Measurements from ENCODE around the gene RASL10A. TPM values are rescaled to one million over a fixed set of nuclear protein-coding genes. Genes with fewer than 3 reads are reported as not detected.

Gene RASL10A
- total RNA-seq, 4 donors from 2014 or later: 0.13 to 1.2 TPM; not detected in 2

DNA sequence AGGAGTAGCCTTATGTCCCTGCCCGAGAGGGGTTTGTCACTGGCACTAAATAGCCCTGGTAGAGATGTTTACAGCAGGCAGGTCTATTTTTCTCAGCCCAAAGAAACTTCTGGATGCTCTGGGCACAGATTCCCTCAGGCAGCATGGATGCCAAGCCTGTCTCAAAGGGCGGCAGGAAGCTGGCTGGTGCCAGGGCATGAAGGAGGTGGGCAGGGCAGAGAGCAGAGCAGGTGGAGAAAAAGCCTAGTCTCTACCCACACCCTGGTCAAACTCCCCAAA, 13.2 kb downstream of the RASL10A start:
- H3K4me1 ChIP-seq: peaks cover under 1 to 10% of the 10 kb centered on the region in 2 donors
- intact Hi-C loops (cut with DNase I; ENCODE audit: low total_unique reads): no loop called here
- in situ Hi-C loops (cut with MboI; ENCODE audit: low sequenced_read_pairs in 4 of 4): loop anchor here in 1 of 4 donors (10.0 kb wide), 1 partner anchor 92 kb away; no protein-coding TSS in a partner anchor
- H3K4me3 ChIP-seq: no peak overlapping the region
- peaks cover 0 to 37% of the 10 kb centered on the region in 2 donors for H3K36me3 ChIP-seq
- no peaks in the 10 kb centered on the region for H3K9me3 ChIP-seq
- H3K27ac ChIP-seq: peak overlapping the region in 3 of 4 donors; percentile 20 to 35 (median 33)
- no peak for DNase-seq
- TF ChIP-seq POLR2A (IDR thresholded peaks at IDR 0.05): no peak
- TF ChIP-seq, protein P1, sequence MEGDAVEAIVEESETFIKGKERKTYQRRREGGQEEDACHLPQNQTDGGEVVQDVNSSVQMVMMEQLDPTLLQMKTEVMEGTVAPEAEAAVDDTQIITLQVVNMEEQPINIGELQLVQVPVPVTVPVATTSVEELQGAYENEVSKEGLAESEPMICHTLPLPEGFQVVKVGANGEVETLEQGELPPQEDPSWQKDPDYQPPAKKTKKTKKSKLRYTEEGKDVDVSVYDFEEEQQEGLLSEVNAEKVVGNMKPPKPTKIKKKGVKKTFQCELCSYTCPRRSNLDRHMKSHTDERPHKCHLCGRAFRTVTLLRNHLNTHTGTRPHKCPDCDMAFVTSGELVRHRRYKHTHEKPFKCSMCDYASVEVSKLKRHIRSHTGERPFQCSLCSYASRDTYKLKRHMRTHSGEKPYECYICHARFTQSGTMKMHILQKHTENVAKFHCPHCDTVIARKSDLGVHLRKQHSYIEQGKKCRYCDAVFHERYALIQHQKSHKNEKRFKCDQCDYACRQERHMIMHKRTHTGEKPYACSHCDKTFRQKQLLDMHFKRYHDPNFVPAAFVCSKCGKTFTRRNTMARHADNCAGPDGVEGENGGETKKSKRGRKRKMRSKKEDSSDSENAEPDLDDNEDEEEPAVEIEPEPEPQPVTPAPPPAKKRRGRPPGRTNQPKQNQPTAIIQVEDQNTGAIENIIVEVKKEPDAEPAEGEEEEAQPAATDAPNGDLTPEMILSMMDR (IDR thresholded peaks at IDR 0.05 in 4 of 5, conservative IDR thresholded peaks at IDR 0.05 in 1 of 5): no peak
- H3K27me3 ChIP-seq: no peaks in the 10 kb centered on the region
- no peak for ATAC-seq

DNA sequence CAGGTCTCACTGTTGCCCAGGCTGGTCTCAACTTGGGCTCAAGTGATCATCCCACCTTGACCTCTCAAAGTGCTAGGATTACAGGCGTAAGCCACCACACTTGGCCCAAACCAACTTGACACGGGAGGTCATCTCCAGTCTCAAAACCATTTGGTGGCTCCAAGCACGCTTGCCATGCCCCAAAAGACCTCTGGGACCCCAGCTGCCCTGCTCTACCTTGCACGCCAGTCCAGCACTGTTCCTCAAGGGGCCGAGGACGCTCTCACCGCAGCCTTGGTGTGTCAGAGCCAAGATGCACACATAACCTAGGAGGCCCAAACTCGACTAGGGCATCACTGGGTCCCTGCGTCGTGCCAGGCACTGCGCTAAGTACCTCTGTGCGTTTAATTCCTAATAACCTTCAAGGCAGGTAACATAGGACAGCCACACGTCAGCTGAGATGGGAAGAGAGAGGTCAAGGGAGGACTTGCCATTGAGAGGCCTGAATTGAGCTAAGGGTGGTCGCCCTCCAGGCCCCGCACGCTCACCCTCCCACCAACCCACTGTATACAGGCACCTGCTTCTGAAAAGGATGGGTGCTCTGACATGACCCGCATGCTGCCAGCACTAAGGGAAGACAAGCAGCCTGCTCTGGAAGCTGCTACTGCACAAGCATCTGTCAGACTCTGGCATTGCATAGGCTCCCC, 13.6 kb downstream of the RASL10A start:
- no peaks in the 10 kb centered on the region for H3K27me3 ChIP-seq
- H3K27ac ChIP-seq: peak overlapping the region in 2 of 4 donors; percentile 33 to 35
- intact Hi-C loops (cut with DNase I; ENCODE audit: low total_unique reads): no loop called here
- H3K4me1 ChIP-seq: peaks cover 0 to 7% of the 10 kb centered on the region in 2 donors
- DNase-seq (no peak), ATAC-seq (no peak)
- H3K4me3 ChIP-seq: no peak overlapping the region
- peaks cover under 1 to 42% of the 10 kb centered on the region in 2 donors for H3K36me3 ChIP-seq
- no peaks in the 10 kb centered on the region for H3K9me3 ChIP-seq
- TF ChIP-seq, protein P1 (IDR thresholded peaks at IDR 0.05 in 4 of 5, conservative IDR thresholded peaks at IDR 0.05 in 1 of 5): no peak
- no peak for TF ChIP-seq POLR2A (IDR thresholded peaks at IDR 0.05)
- in situ Hi-C loops (cut with MboI; ENCODE audit: low sequenced_read_pairs in 4 of 4): loop anchor here in 1 of 4 donors (10.0 kb wide), 1 partner anchor 93 kb away; no protein-coding TSS in a partner anchor

DNA sequence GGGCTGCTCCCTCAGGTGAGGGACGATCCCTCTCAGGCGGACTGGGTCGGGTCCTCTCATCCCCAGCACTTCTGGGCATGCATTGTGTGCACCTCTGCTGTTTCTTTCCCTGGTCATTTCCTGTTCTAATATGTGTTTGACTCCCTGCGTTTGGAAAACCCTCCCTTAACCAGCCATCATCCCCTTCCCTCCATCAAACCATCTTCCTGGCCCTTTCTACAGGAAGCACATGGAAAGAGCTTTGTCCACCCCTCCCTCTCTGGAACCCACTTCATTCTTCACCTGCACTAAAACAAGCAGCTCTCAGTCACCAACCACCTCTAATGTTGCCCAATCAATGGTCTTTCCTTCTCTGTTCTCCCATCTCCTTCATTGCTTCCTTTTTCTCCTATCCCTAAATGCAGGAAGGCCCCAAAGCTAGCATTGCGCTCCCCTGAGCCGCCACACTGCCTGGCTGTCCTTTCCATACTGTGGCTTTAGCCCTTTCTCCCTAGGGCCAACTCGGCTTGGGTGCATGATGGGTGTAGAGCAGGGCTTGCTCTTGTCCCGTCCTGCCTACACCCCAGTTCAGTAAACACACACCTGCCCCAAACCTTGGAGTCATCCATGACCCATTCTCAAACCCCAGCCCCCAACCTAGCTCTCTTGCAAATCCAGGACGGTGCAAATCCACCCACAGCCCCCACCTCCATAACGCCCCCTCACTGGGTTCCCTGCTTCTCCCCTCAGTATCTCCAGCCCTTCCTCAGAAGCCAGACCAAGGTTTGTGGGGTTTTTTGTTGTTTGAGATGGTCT, 14.5 kb downstream of the RASL10A start:
- no peak overlapping the region for H3K27ac ChIP-seq
- peak in 1 of 2 donors; percentile 7 for ATAC-seq
- H3K27me3 ChIP-seq: no peaks in the 10 kb centered on the region
- H3K9me3 ChIP-seq: no peaks in the 10 kb centered on the region
- intact Hi-C loops (cut with DNase I; ENCODE audit: low total_unique reads) (no loop called here), in situ Hi-C loops (cut with MboI; ENCODE audit: low sequenced_read_pairs in 4 of 4) (loop anchor here in 1 of 4 donors (10.0 kb wide), 1 partner anchor 94 kb away; no protein-coding TSS in a partner anchor)
- TF ChIP-seq, protein P1 (IDR thresholded peaks at IDR 0.05 in 4 of 5, conservative IDR thresholded peaks at IDR 0.05 in 1 of 5): no peak
- TF ChIP-seq POLR2A (IDR thresholded peaks at IDR 0.05): no peak
- H3K4me1 ChIP-seq: peaks cover 0 to 7% of the 10 kb centered on the region in 2 donors
- no peak for DNase-seq
- H3K4me3 ChIP-seq: no peak overlapping the region
- peaks cover 7 to 50% of the 10 kb centered on the region in 2 donors for H3K36me3 ChIP-seq

DNA sequence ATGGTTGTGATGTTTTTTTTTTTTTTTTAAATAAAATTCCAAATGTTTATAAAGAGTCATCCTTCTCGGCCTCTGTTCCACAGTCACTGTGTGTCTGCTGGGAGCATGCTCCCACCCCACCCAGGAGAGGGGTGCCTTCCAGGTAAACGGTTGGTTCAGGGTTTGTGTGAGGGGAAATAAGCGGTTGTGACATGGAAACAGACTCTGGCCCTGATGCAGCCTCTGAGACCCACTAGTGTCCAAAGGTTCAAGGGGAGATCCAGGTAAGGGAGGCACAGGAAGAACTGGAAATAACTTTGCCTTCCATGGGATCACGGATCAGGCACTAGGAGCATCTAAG, 15.1 kb downstream of the RASL10A start:
- H3K4me3 ChIP-seq: no peak overlapping the region
- TF ChIP-seq POLR2A (IDR thresholded peaks at IDR 0.05): no peak
- TF ChIP-seq, protein P1 (IDR thresholded peaks at IDR 0.05 in 4 of 5, conservative IDR thresholded peaks at IDR 0.05 in 1 of 5): no peak
- peaks cover 7 to 56% of the 10 kb centered on the region in 2 donors for H3K36me3 ChIP-seq
- no peak overlapping the region for H3K27ac ChIP-seq
- no peaks in the 10 kb centered on the region for H3K27me3 ChIP-seq
- ATAC-seq (no peak), DNase-seq (no peak)
- no peaks in the 10 kb centered on the region for H3K9me3 ChIP-seq
- in situ Hi-C loops (cut with MboI; ENCODE audit: low sequenced_read_pairs in 4 of 4) (loop anchor here in 1 of 4 donors (10.0 kb wide), 1 partner anchor 94 kb away; no protein-coding TSS in a partner anchor), intact Hi-C loops (cut with DNase I; ENCODE audit: low total_unique reads) (no loop called here)
- peaks cover 0 to 7% of the 10 kb centered on the region in 2 donors for H3K4me1 ChIP-seq

All from gastrocnemius medialis (tissue), 4 donors.